HEK293 (cell line): ENCODE data around the gene CDCP1.

ENCODE experiments used
- CTCF ChIP-seq: fragments of 450-650 bp; formaldehyde crosslinking; IDR thresholded peaks from 2 replicates; pipeline ENCODE4 v1.5.1; 2016; ENCODE audit warnings: missing biosample characterization, missing genetic modification characterization
- HIC1 ChIP-seq: fragments of 450-650 bp; formaldehyde crosslinking; IDR thresholded peaks from 2 replicates; pipeline ENCODE4 v1.5.1; 2016; ENCODE audit warnings: missing biosample characterization, missing genetic modification characterization
- SP2 ChIP-seq: fragments of 450-650 bp; formaldehyde crosslinking; IDR thresholded peaks from 2 replicates; pipeline ENCODE4 v1.5.1; 2016; ENCODE audit warnings: missing biosample characterization, missing genetic modification characterization
- TCF7L2 ChIP-seq: IDR thresholded peaks from 2 replicates; pipeline ENCODE4 v1.6.1; 2011; ENCODE audit warnings: low read depth, mild to moderate bottlenecking, inconsistent platforms, low read length, moderate library complexity, borderline replicate concordance
- YY1 ChIP-seq: fragments of 450-650 bp; formaldehyde crosslinking; IDR thresholded peaks from 2 replicates; pipeline ENCODE4 v1.5.1; 2018; ENCODE audit warnings: missing biosample characterization, missing genetic modification characterization
- ZBTB26 ChIP-seq: fragments of 450-650 bp; formaldehyde crosslinking; optimal IDR thresholded peaks from 2 replicates; pipeline ENCODE3; 2016; ENCODE audit warnings: missing biosample characterization, mild to moderate bottlenecking, missing genetic modification characterization
- ZNF157 ChIP-seq: fragments of 450-650 bp; formaldehyde crosslinking; IDR thresholded peaks from 2 replicates; pipeline ENCODE4 v1.5.1; 2016; ENCODE audit warnings: missing biosample characterization, missing genetic modification characterization
- ZNF248 ChIP-seq: fragments of 450-650 bp; formaldehyde crosslinking; IDR thresholded peaks from 2 replicates; pipeline ENCODE4 v1.5.1; 2017; ENCODE audit warnings: missing biosample characterization, missing genetic modification characterization
- ZNF423 ChIP-seq: fragments of 450-650 bp; formaldehyde crosslinking; IDR thresholded peaks from 2 replicates; pipeline ENCODE4 v1.5.1; 2016; ENCODE audit warnings: missing biosample characterization, missing genetic modification characterization
- ZNF501 ChIP-seq: fragments of 450-650 bp; formaldehyde crosslinking; IDR thresholded peaks from 2 replicates; pipeline ENCODE4 v1.5.1; 2016; ENCODE audit warnings: missing biosample characterization, missing genetic modification characterization
- ZNF514 ChIP-seq: fragments of 450-650 bp; formaldehyde crosslinking; IDR thresholded peaks from 2 replicates; pipeline ENCODE4 v1.5.1; 2016; ENCODE audit warnings: missing biosample characterization, missing genetic modification characterization
- ZNF561 ChIP-seq: fragments of 450-650 bp; IDR thresholded peaks from 2 replicates; pipeline ENCODE4 v1.5.1; 2018; ENCODE audit warnings: missing biosample characterization, missing genetic modification characterization, borderline replicate concordance
- ZNF580 ChIP-seq: fragments of 450-650 bp; formaldehyde crosslinking; IDR thresholded peaks from 2 replicates; pipeline ENCODE4 v1.5.1; 2016; ENCODE audit warnings: missing biosample characterization, missing genetic modification characterization
- ZNF707 ChIP-seq: fragments of 450-650 bp; formaldehyde crosslinking; IDR thresholded peaks from 2 replicates; pipeline ENCODE4 v1.5.1; 2016; ENCODE audit warnings: missing biosample characterization, missing genetic modification characterization

GRCh38 chr3:45119824-45120358 is 26.3 kb downstream of the CDCP1 start:
- TF ChIP-seq ZNF514 (tag by site-specific recombination) (no peak), YY1 (tag by site-specific recombination) (no peak), ZNF707 (tag by site-specific recombination) (no peak), SP2 (tag by site-specific recombination) (no peak), ZNF561 (tag by site-specific recombination) (no peak), ZNF423 (no peak), CTCF (no peak), ZNF248 (tag by site-specific recombination) (no peak), ZBTB26 (tag by site-specific recombination) (no peak), ZNF580 (tag by site-specific recombination) (no peak), ZNF501 (tag by site-specific recombination) (no peak), ZNF157 (tag by site-specific recombination) (no peak), TCF7L2 (no peak), HIC1 (tag by site-specific recombination) (no peak)
